DND-41 (cell line): ENCODE measurements around the gene SLC4A5.
A peak's percentile ranks its signal among the peaks of the same experiment; 100 is the strongest.

Source experiments
- ATAC-seq: fragments of 200-7000 bp; cut with Tn5 transposase; 3 replicates; pipeline ENCODE4 v1.9.1; 2021; ENCODE audit warnings: low read depth; ENCODE audit not compliant: insufficient read depth
- DNase-seq: peaks from one replicate; pipeline ENCODE4 v3.0.0-alpha.2; 2020
- H2AFZ ChIP-seq: 2 replicates; pipeline ENCODE4 v1.6.0; 2012; ENCODE audit warnings: low read depth, low read length
- H3K27ac ChIP-seq: 2 replicates; pipeline ENCODE4 v1.5.1; 2012; ENCODE audit warnings: low read length, inconsistent platforms
- H3K27me3 ChIP-seq: fragments of 200-600 bp; sonication (generic); 2 replicates; pipeline ENCODE4 v1.6.0; 2012; ENCODE audit warnings: low read length, mild to moderate bottlenecking, inconsistent platforms; ENCODE audit not compliant: insufficient read depth, poor library complexity
- H3K36me3 ChIP-seq: 2 replicates; pipeline ENCODE4 v1.5.1; 2012; ENCODE audit warnings: low read length, inconsistent platforms; ENCODE audit not compliant: insufficient read depth
- H3K4me1 ChIP-seq: 2 replicates; pipeline ENCODE4 v1.5.1; 2012; ENCODE audit warnings: mild to moderate bottlenecking, low read length; ENCODE audit not compliant: insufficient read depth
- H3K4me2 ChIP-seq: 2 replicates; pipeline ENCODE4 v1.6.0; 2012; ENCODE audit warnings: mild to moderate bottlenecking, moderate library complexity, low read length, inconsistent platforms; ENCODE audit not compliant: insufficient read depth
- H3K4me3 ChIP-seq, 2 experiments: fragments of 200-600 bp in 1 of 2; shearing (Covaris generic) in 1 of 2; 2 replicates each; pipeline ENCODE4 v1.5.1; 2012 to 2016; ENCODE audit warnings: inconsistent platforms in 2 of 2, low read length in 2 of 2, mild to moderate bottlenecking in 2 of 2, low read depth in 1 of 2, moderate library complexity in 1 of 2
- H3K79me2 ChIP-seq: 2 replicates; pipeline ENCODE4 v1.6.0; 2012; ENCODE audit warnings: low read length, inconsistent platforms; ENCODE audit not compliant: insufficient read depth
- H3K9ac ChIP-seq: 2 replicates; pipeline ENCODE4 v1.6.0; 2012; ENCODE audit warnings: low read depth, mild to moderate bottlenecking, inconsistent platforms, low read length, moderate library complexity
- H3K9me3 ChIP-seq: 2 replicates; pipeline ENCODE4 v1.5.1; 2012; ENCODE audit warnings: low read length, moderate library complexity, mild to moderate bottlenecking, inconsistent platforms; ENCODE audit not compliant: insufficient read depth, severe bottlenecking
- H4K20me1 ChIP-seq: 2 replicates; pipeline ENCODE4 v1.6.0; 2012; ENCODE audit warnings: low read length; ENCODE audit not compliant: insufficient read depth
- EZH2 ChIP-seq: IDR thresholded peaks from 3 replicates; pipeline ENCODE4 v1.6.1; 2012; ENCODE audit warnings: borderline replicate concordance, low read depth, mild to moderate bottlenecking, moderate library complexity, low read length, inconsistent platforms; ENCODE audit not compliant: severe bottlenecking
- TF ChIP-seq, protein P1 (sequence below): IDR thresholded peaks from 2 replicates; pipeline ENCODE4 v1.5.1; 2012; ENCODE audit warnings: borderline replicate concordance, low read length, moderate library complexity, mild to moderate bottlenecking; ENCODE audit not compliant: poor library complexity, severe bottlenecking; ENCODE audit errors: extremely low read depth

SLC4A5 gene

DNA sequence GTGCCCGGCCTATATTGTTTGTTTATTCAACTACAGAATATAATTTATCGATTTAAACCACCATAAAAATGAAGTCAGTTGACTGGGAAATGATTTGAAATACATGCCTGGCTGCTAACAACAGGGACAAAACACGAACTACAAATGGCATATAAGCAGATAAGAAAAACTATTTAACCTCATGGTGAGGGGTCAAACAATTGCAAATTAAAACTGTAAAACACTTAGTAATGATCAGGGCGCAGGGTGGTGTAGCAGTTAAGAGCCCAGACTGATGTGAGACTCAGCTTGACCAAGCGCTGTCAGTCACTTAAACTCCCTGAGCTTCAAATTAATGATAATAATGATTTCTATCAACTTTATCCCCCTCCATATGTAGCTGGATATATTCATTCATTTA lies 138.1 kb downstream of the SLC4A5 start:
- Histone ChIP-seq H3K36me3 (peaks cover 86% of the 10 kb centered on the region), H4K20me1 (peaks cover 78% of the 10 kb centered on the region), H2AFZ (no peak overlapping the region), H3K4me3 (no peak overlapping the region), H3K9me3 (no peaks in the 10 kb centered on the region), H3K79me2 (peaks cover 85% of the 10 kb centered on the region), H3K27ac (no peak overlapping the region), H3K9ac (no peak overlapping the region), H3K4me2 (no peak overlapping the region), H3K27me3 (no peaks in the 10 kb centered on the region), H3K4me1 (peaks cover 50% of the 10 kb centered on the region)
- ATAC-seq (no peak), DNase-seq (no peak)
- TF ChIP-seq EZH2 = no peak
- TF ChIP-seq, protein P1, sequence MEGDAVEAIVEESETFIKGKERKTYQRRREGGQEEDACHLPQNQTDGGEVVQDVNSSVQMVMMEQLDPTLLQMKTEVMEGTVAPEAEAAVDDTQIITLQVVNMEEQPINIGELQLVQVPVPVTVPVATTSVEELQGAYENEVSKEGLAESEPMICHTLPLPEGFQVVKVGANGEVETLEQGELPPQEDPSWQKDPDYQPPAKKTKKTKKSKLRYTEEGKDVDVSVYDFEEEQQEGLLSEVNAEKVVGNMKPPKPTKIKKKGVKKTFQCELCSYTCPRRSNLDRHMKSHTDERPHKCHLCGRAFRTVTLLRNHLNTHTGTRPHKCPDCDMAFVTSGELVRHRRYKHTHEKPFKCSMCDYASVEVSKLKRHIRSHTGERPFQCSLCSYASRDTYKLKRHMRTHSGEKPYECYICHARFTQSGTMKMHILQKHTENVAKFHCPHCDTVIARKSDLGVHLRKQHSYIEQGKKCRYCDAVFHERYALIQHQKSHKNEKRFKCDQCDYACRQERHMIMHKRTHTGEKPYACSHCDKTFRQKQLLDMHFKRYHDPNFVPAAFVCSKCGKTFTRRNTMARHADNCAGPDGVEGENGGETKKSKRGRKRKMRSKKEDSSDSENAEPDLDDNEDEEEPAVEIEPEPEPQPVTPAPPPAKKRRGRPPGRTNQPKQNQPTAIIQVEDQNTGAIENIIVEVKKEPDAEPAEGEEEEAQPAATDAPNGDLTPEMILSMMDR = no peak

GRCh38 chr2:74204436-74204835 lies 138.8 kb downstream of the SLC4A5 start:
- H3K27me3 ChIP-seq = no peaks in the 10 kb centered on the region
- H2AFZ ChIP-seq = no peak overlapping the region
- no peak overlapping the region for H3K4me3 ChIP-seq
- peaks cover 79% of the 10 kb centered on the region for H3K36me3 ChIP-seq
- H3K9me3 ChIP-seq = no peaks in the 10 kb centered on the region
- H3K79me2 ChIP-seq = peaks cover 92% of the 10 kb centered on the region
- peaks cover 57% of the 10 kb centered on the region for H3K4me1 ChIP-seq
- no peak overlapping the region for H3K9ac ChIP-seq
- TF ChIP-seq, protein P1 = no peak
- TF ChIP-seq EZH2 = no peak
- 0 out of 2 replicates have a peak overlapping the region, but pooled peaks have one; percentile 32 for H3K27ac ChIP-seq
- DNase-seq (no peak), ATAC-seq (no peak)
- H4K20me1 ChIP-seq = peaks cover 85% of the 10 kb centered on the region
- peak overlapping the region; percentile 43; the same call in 1 of the 2 replicates for H3K4me2 ChIP-seq

- H3K27ac ChIP-seq = peak overlapping the region; percentile 26
- no peak overlapping the region for H2AFZ ChIP-seq
- H3K4me1 ChIP-seq = peaks cover 69% of the 10 kb centered on the region
- no peaks in the 10 kb centered on the region for H3K9me3 ChIP-seq
- H3K36me3 ChIP-seq = peaks cover 52% of the 10 kb centered on the region
- DNase-seq (no peak), ATAC-seq (no peak)
- H3K79me2 ChIP-seq = peaks cover 82% of the 10 kb centered on the region
- TF ChIP-seq, protein P1 = no peak
- H4K20me1 ChIP-seq = peaks cover 69% of the 10 kb centered on the region
- H3K4me3 ChIP-seq = peak overlapping the region in 1 of 2 experiments; percentile 93; a peak in 1 of 4 replicates
- H3K4me2 ChIP-seq = peak overlapping the region; percentile 76
- H3K9ac ChIP-seq = peak overlapping the region; percentile 26
- no peaks in the 10 kb centered on the region for H3K27me3 ChIP-seq
Observed at GRCh38 chr2:74201596-74201995, 141.6 kb downstream of the SLC4A5 start.

DNA sequence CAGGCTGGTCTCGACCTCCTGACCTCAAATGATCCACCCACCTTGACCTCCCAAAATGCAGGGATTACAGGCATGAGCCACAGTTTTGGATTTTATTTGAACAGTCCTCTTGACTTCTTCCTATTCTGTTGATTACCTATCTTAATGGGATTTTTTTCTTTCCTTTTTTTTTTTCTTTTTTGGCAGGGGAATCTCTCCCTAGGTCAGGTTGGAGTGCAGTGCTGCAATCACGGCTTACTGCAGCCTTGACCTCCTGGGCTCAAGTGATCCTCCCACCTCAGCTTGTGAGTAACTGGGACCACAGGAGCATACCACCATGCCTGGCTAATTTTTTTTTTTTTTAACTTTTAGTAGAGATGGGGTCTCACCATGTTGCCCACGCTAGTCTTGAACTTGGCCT lies 142.0 kb downstream of the SLC4A5 start:
- H3K27me3 ChIP-seq = no peaks in the 10 kb centered on the region
- H2AFZ ChIP-seq = no peak overlapping the region
- H3K9ac ChIP-seq = peak overlapping the region; percentile 98
- ATAC-seq = no peak
- peaks cover 65% of the 10 kb centered on the region for H4K20me1 ChIP-seq
- no peaks in the 10 kb centered on the region for H3K9me3 ChIP-seq
- H3K4me3 ChIP-seq = peak overlapping the region in 1 of 2 experiments; percentile 93; a peak in 1 of 4 replicates
- peaks cover 48% of the 10 kb centered on the region for H3K36me3 ChIP-seq
- peaks cover 78% of the 10 kb centered on the region for H3K79me2 ChIP-seq
- TF ChIP-seq, protein P1 = no peak
- TF ChIP-seq EZH2 = no peak
- H3K4me2 ChIP-seq = peak overlapping the region; percentile 76
- H3K4me1 ChIP-seq = peaks cover 67% of the 10 kb centered on the region
- DNase-seq = no peak
- peak overlapping the region; percentile 29 for H3K27ac ChIP-seq
